Stimulated activated CD8-positive, alpha-beta memory T cell treated with anti-CD3 and anti-CD28 coated beads, Interleukin-4, amount 100 ng/mL, for 1 hour (primary cell): Measurements from ENCODE around the gene FSTL5.

ENCODE experiments used
- DNase-seq, 2 donors: peaks; one replicate each; pipeline ENCODE4 v3.0.0-alpha.2; 2020; ENCODE audit warnings: low read depth in 2 of 2, low spot score in 1 of 2

The FSTL5 gene

GRCh38 chr4:161948026-161948770 is 215.6 kb downstream of the FSTL5 start:
- no peak for DNase-seq

GRCh38 chr4:161937596-161937995 is 226.2 kb downstream of the FSTL5 start:
- DNase-seq = no peak

- no peak for DNase-seq
Measured at GRCh38 chr4:161936625-161937550, 226.9 kb downstream of the FSTL5 start.

- no peak for DNase-seq
Measured at GRCh38 chr4:161931089-161931488, 232.7 kb downstream of the FSTL5 start.

GRCh38 chr4:161929956-161930355 is 233.8 kb downstream of the FSTL5 start:
- DNase-seq = no peak

GRCh38 chr4:161926033-161926828 is 237.6 kb downstream of the FSTL5 start:
- DNase-seq = no peak

GRCh38 chr4:161920304-161921052 is 243.3 kb downstream of the FSTL5 start:
- no peak for DNase-seq

GRCh38 chr4:161919442-161920220 is 244.2 kb downstream of the FSTL5 start:
- DNase-seq = no peak

GRCh38 chr4:161916035-161916434 is 247.8 kb downstream of the FSTL5 start:
- DNase-seq = no peak

- no peak for DNase-seq
Measured at GRCh38 chr4:161907590-161907955, 256.2 kb downstream of the FSTL5 start.

GRCh38 chr4:161906836-161907589 is 256.8 kb downstream of the FSTL5 start:
- no peak for DNase-seq

- no peak for DNase-seq
Measured at GRCh38 chr4:161900110-161900509, 263.7 kb downstream of the FSTL5 start.

- DNase-seq = no peak
Measured at GRCh38 chr4:161894493-161895167, 269.2 kb downstream of the FSTL5 start.

- DNase-seq = no peak
Measured at GRCh38 chr4:161894014-161894413, 269.8 kb downstream of the FSTL5 start.

- DNase-seq = no peak
Measured at GRCh38 chr4:161893566-161893965, 270.2 kb downstream of the FSTL5 start.

GRCh38 chr4:161892951-161893350 is 270.8 kb downstream of the FSTL5 start:
- DNase-seq = no peak

- DNase-seq = no peak
Measured at GRCh38 chr4:161883157-161883556, 280.6 kb downstream of the FSTL5 start.

GRCh38 chr4:161881370-161881769 is 282.4 kb downstream of the FSTL5 start:
- DNase-seq = no peak

- no peak for DNase-seq
Measured at GRCh38 chr4:161869511-161869910, 294.3 kb downstream of the FSTL5 start.
